AG04449 (cell line): Measurements from ENCODE around the gene PPA2.
"Not testable (repeated sequence)": the region's sequence is repeated elsewhere in the genome, so short reads cannot be mapped to it uniquely, and the experiment has no call there.

Experiments
- CTCF ChIA-PET: fragments of 350-600 bp; formaldehyde crosslinking; extraction: SDS; loops from one replicate; lab custom pipeline; 2021; ENCODE audit warnings: antibody characterized with exemption; lab: Yijun Ruan, JAX
- POLR2A ChIA-PET: fragments of 400-600, 350-600 bp; formaldehyde crosslinking; extraction: SDS; loops from one replicate; lab custom pipeline; 2020; ENCODE audit warnings: antibody characterized with exemption, inconsistent platforms; lab: Yijun Ruan, JAX
- DNase-seq: peaks from one replicate; pipeline ENCODE4 v3.0.0-alpha.2; 2010; ENCODE audit warnings: low read depth, low spot score
- H3K4me3 ChIP-seq: 2 replicates; pipeline ENCODE4 v1.5.1; 2011; ENCODE audit warnings: low read depth, mild to moderate bottlenecking, control low read depth, low read length
- CTCF ChIP-seq: IDR thresholded peaks from one replicate; pipeline ENCODE4 v1.5.1; 2011; ENCODE audit warnings: mild to moderate bottlenecking, moderate library complexity, low read length, control low read depth, inconsistent platforms; ENCODE audit not compliant: insufficient read depth; ENCODE audit errors: missing control alignments

The PPA2 gene

GRCh38 chr4:105466580-105466979 lies 7.3 kb downstream of the PPA2 start:
- DNase-seq, result no peak
- CTCF ChIA-PET, result interaction anchor here (1.3 to 1.4 kb wide), 2 partner anchors 318 to 326 kb away, joined by 3 to 4 read pairs; no protein-coding TSS in a partner anchor

DNA sequence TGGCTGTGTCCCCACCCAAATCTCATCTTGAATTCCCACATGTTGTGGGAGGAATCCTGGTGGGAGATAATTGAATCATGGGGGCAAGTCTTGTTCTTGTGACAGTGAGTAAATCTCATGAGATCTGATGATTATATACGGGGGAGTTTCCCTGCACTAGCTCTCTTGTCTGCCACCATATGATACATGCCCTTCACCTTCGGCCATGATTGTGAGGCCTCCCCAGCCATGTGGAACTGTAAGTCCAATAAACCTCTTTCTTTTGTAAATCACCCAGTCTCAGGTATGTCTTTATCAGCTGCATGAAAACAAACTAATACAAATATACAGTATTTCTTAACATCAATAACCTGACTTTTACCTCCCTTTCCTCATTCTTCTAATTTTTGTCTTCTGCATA lies 9.3 kb downstream of the PPA2 start:
- H3K4me3 ChIP-seq, DNase-seq, POLR2A ChIA-PET: not testable (repeated sequence)
- CTCF ChIA-PET, result interaction anchor here (1.1 to 1.6 kb wide), 2 partner anchors 9 to 324 kb away, joined by 3 to 7 read pairs; partner anchors contain the start of gene PPA2

More at GRCh38 chr4:105466580-105466979, 7.3 kb downstream of the PPA2 start:
- POLR2A ChIA-PET, result no interaction called here
- no peak for TF ChIP-seq CTCF
- H3K4me3 ChIP-seq, result no peak overlapping the region

- ChIA-PET CTCF (interaction anchor here (5.6 kb wide), 1 partner anchor 11 kb away, joined by 24 read pairs; the partner anchor contains the start of gene PPA2), POLR2A (no interaction called here)
- TF ChIP-seq CTCF, result no peak
- H3K4me3 ChIP-seq, result no peak overlapping the region
- DNase-seq, result no peak
Observed at GRCh38 chr4:105462576-105462975, 11.3 kb downstream of the PPA2 start.

- ChIA-PET POLR2A (no interaction called here), CTCF (interaction anchor here (2.1 to 5.6 kb wide), 3 partner anchors 9 to 321 kb away, joined by 5 to 24 read pairs (median 19); partner anchors contain the start of gene PPA2)
- no peak for DNase-seq
- TF ChIP-seq CTCF, result no peak
- no peak overlapping the region for H3K4me3 ChIP-seq
Observed at GRCh38 chr4:105461621-105462382, 12.1 kb downstream of the PPA2 start.

- no peak for DNase-seq
- ChIA-PET POLR2A (no interaction called here), CTCF (interaction anchor here (2.1 to 5.6 kb wide), 3 partner anchors 9 to 321 kb away, joined by 5 to 24 read pairs (median 19); partner anchors contain the start of gene PPA2)
- no peak overlapping the region for H3K4me3 ChIP-seq
- no peak for TF ChIP-seq CTCF
Observed at GRCh38 chr4:105461221-105461620, 12.6 kb downstream of the PPA2 start.

GRCh38 chr4:105460306-105460705 lies 13.6 kb downstream of the PPA2 start:
- CTCF ChIA-PET, result interaction anchor here (0.6 to 5.6 kb wide), 4 partner anchors 10 to 466 kb away, joined by 5 to 24 read pairs (median 12); partner anchors contain the start of gene PPA2
- no peak for TF ChIP-seq CTCF
- H3K4me3 ChIP-seq, result no peak overlapping the region
- no peak for DNase-seq
- POLR2A ChIA-PET, result no interaction called here

GRCh38 chr4:105458541-105458940 lies 15.3 kb downstream of the PPA2 start:
- POLR2A ChIA-PET, H3K4me3 ChIP-seq, DNase-seq: not testable (repeated sequence)
- CTCF ChIA-PET, result interaction anchor here (5.6 kb wide), 1 partner anchor 15 kb away, joined by 24 read pairs; the partner anchor contains the start of gene PPA2
